NCI-H2196 (cell line): ENCODE data around the gene COL6A2.
"Not testable (repeated sequence)": the region's sequence is repeated elsewhere in the genome, so short reads cannot be mapped to it uniquely, and the experiment has no call there.

Source experiments
- DNase-seq: peaks from one replicate; lab custom pipeline; 2025; ENCODE audit not compliant: unreplicated experiment; lab: John Stamatoyannopoulos, UW

The COL6A2 gene

GRCh38 chr21:46171996-46172862 lies 74.3 kb downstream of the COL6A2 start:
- no peak for DNase-seq

DNA sequence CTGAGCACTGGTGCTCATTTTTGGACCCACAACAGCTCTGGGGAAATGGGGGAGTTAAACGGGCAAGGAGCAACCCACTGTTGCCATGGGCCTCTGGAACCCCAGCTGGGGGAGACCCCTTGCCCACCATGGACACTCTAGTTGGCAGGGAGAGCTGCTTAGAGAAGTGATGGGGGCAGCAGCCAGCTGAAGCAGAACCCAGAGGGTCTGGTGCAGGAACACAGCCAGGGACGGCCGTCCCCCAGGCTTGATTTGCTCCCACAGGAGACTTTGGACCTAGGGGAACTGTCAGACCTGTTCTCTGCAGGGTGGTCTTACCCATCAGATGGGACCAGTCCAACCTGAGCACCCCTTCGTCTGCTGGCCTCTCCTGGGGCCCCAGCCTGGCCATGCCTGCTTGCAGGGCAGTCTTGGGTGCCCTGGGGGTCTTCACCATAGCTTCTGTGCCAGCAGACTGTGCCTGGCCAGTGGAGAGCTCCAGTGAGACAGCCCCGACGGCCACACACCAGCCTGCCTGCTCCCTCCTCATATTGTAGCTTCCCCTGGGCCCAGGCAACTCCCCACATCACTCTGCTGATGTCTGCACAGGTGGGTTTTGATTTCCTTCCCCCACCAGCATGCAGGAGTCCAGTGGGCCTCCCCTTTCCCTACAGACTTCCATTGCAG lies 75.1 kb downstream of the COL6A2 start:
- DNase-seq: no peak

DNA sequence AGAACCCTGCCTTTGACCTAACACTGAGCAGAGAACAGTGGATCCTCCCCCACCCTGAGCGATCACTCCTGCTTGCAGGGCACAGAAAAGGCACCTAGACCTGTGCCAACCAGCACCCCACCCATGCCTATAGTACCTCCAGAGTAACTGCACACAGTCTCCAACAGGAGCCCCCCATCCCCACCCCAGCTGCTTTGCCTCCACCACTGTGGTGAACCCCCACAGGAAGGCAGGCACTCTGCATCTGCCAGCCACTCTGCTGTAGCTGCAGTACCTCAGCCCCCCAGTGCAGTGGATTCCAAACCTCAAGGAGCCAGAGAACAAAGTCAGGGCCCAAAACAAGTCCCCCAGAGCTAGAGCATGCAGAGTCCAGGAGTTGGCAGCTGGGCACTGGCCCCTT lies 75.7 kb downstream of the COL6A2 start:
- no peak for DNase-seq

- DNase-seq: not testable (repeated sequence)
Measured at GRCh38 chr21:46176443-46177129, 78.7 kb downstream of the COL6A2 start.

DNA sequence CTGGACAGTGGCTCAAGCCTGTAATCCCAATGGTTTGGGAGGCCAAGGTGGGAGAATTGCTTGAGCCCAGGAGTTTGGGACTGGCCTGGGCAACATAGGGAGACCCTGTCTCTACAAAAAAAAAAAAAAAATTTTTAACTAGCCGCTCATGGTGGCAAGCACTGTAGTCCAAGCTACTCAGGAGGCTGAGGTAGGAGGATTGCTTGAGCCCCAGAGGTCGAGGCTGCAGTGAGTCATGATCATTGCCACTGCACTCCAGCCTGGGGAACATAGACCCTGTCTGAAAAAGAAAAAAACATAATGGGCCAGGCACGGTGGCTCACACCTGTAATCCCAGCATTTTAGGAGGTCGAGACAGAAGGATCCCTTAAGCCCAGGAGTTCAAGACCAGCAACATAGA lies 81.0 kb downstream of the COL6A2 start:
- DNase-seq: no peak
